ENCODE results near the gene ENO4. TPM values are rescaled to one million over a fixed set of nuclear protein-coding genes. Genes with fewer than 3 reads are reported as not detected.

The ENO4 gene
- total RNA-seq, 1 experiment from 2014 or later = 0.12 TPM

DNA sequence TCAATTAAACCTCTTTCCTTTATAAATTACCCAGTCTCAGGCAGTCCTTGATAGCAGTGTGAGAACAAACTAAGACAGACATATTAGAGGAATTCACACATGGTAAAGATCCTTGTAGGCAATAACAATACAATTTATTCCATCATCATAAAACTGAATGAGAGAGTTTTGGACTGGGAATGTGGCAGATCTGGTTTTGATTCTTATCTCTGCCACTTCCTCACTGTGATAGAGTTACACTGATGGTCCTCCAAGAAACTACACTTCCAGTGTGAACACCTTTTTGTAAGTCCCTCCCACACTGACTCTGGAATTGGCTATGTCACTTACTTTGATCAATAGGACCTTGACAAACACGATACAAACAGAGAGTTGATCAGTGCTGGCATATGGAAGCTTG lies 2.9 kb downstream of the ENO4 start:
- intact Hi-C loops (cut with micrococcal nuclease; ENCODE audit: unreplicated experiment) = no loop called here
- Mint-ChIP-seq H3K9me3 (ENCODE audit: low read depth, unreplicated experiment) (peaks cover 3% of the 10 kb centered on the region), H3K4me1 (ENCODE audit: low read depth, unreplicated experiment) (peaks cover 26% of the 10 kb centered on the region), H3K27me3 (ENCODE audit: unreplicated experiment) (no peaks in the 10 kb centered on the region), H3K4me3 (ENCODE audit: low read depth, unreplicated experiment) (no peak overlapping the region), H3K27ac (ENCODE audit: unreplicated experiment) (no peak overlapping the region), H3K36me3 (ENCODE audit: insufficient read depth, unreplicated experiment) (peaks cover 20% of the 10 kb centered on the region)
- no peak for DNase-seq
- TF ChIP-seq, protein P1, sequence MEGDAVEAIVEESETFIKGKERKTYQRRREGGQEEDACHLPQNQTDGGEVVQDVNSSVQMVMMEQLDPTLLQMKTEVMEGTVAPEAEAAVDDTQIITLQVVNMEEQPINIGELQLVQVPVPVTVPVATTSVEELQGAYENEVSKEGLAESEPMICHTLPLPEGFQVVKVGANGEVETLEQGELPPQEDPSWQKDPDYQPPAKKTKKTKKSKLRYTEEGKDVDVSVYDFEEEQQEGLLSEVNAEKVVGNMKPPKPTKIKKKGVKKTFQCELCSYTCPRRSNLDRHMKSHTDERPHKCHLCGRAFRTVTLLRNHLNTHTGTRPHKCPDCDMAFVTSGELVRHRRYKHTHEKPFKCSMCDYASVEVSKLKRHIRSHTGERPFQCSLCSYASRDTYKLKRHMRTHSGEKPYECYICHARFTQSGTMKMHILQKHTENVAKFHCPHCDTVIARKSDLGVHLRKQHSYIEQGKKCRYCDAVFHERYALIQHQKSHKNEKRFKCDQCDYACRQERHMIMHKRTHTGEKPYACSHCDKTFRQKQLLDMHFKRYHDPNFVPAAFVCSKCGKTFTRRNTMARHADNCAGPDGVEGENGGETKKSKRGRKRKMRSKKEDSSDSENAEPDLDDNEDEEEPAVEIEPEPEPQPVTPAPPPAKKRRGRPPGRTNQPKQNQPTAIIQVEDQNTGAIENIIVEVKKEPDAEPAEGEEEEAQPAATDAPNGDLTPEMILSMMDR (IDR thresholded peaks at IDR 0.05; ENCODE audit: unreplicated experiment) = no peak
- CTCF ChIA-PET = interaction anchor here (1.2 kb wide), 1 partner anchor 198 kb away, joined by 3 read pairs; no protein-coding TSS in a partner anchor
- BruUV-seq (replicated peaks) = no TSS peak

DNA sequence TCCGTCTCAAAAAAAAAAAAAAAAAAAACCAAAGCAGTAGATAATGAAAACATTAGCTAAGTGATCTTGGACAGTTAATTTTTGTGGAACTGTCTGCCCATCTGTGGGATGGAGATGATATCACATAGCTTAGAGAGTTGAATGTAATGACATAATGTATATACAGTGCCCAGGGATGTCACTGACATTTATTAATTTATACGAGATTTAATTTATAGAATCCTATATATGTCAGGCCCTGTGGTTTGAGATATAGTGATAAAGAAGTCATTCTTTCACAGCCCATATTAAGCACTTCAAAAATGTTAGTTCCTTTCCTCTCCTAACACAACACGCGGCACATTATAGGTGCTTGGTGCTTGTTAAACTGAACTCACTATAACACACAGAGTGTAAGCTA lies 4.0 kb downstream of the ENO4 start:
- TF ChIP-seq, protein P1 (IDR thresholded peaks at IDR 0.05; ENCODE audit: unreplicated experiment) = no peak
- no peak for DNase-seq
- CTCF ChIA-PET = interaction anchor here (0.6 to 1.2 kb wide), 3 partner anchors 196 to 945 kb away, joined by 3 to 5 read pairs (median 4); no protein-coding TSS in a partner anchor
- intact Hi-C loops (cut with micrococcal nuclease; ENCODE audit: unreplicated experiment) = no loop called here
- Mint-ChIP-seq H3K4me3 (ENCODE audit: low read depth, unreplicated experiment) (no peak overlapping the region), H3K4me1 (ENCODE audit: low read depth, unreplicated experiment) (peaks cover 16% of the 10 kb centered on the region), H3K9me3 (ENCODE audit: low read depth, unreplicated experiment) (peaks cover 3% of the 10 kb centered on the region), H3K27me3 (ENCODE audit: unreplicated experiment) (no peaks in the 10 kb centered on the region), H3K36me3 (ENCODE audit: insufficient read depth, unreplicated experiment) (peaks cover 20% of the 10 kb centered on the region), H3K27ac (ENCODE audit: unreplicated experiment) (no peak overlapping the region)
- no TSS peak for BruUV-seq (replicated peaks)

DNA sequence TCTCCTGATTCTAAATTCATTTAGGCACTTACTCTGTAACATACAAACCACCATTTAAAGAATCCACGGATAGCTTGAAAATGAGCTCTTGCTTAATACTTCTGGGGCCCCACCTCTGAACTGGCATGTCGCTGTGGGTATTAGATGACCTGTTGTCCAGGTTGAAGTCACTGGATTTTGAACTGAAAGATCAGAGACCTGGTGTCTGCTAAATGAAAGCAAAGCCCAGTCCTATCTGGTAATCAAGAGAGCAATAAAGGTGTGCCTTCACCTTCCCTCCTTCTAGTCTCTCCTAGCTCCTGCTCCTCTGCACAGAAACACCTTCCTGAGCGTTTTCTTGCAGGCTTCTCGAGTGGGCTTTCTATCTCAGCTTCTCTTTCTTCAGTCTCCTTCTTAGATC lies 4.4 kb downstream of the ENO4 start:
- Mint-ChIP-seq H3K27ac (ENCODE audit: unreplicated experiment) (no peak overlapping the region), H3K4me1 (ENCODE audit: low read depth, unreplicated experiment) (peaks cover 12% of the 10 kb centered on the region), H3K9me3 (ENCODE audit: low read depth, unreplicated experiment) (peaks cover 3% of the 10 kb centered on the region), H3K4me3 (ENCODE audit: low read depth, unreplicated experiment) (no peak overlapping the region), H3K36me3 (ENCODE audit: insufficient read depth, unreplicated experiment) (peaks cover 18% of the 10 kb centered on the region), H3K27me3 (ENCODE audit: unreplicated experiment) (no peaks in the 10 kb centered on the region)
- no peak for DNase-seq
- no TSS peak for BruUV-seq (replicated peaks)
- TF ChIP-seq, protein P1 (IDR thresholded peaks at IDR 0.05; ENCODE audit: unreplicated experiment) = no peak
- intact Hi-C loops (cut with micrococcal nuclease; ENCODE audit: unreplicated experiment) = no loop called here
- CTCF ChIA-PET = interaction anchor here (0.7 kb wide), 1 partner anchor 945 kb away, joined by 4 read pairs; no protein-coding TSS in a partner anchor

DNA sequence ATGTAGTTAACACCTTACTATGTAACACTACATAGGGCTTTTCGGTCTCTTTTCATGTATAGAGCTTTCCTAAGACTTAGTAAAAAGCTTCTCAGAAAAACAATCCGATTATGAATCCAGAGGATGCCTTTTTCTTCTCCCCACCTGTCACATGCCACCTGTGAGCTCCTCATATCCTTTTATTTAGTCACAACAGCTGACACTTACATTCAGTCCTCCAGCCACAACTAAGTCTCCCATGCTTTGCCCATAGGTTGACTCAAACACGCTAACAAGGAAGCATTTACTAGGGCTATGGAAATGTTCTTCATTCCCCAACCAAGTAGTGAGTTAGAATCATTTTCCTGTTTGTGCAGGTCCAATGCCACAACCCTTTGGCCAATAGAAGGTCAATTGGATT lies 7.9 kb downstream of the ENO4 start:
- peaks cover 3% of the 10 kb centered on the region for H3K9me3 Mint-ChIP-seq (ENCODE audit: low read depth, unreplicated experiment)
- H3K27me3 Mint-ChIP-seq (ENCODE audit: unreplicated experiment) = peaks cover 8% of the 10 kb centered on the region
- CTCF ChIA-PET = interaction anchor here (0.8 kb wide), 1 partner anchor 502 kb away, joined by 5 read pairs; no protein-coding TSS in a partner anchor
- intact Hi-C loops (cut with micrococcal nuclease; ENCODE audit: unreplicated experiment) = no loop called here
- peaks cover 4% of the 10 kb centered on the region for H3K4me1 Mint-ChIP-seq (ENCODE audit: low read depth, unreplicated experiment)
- DNase-seq = no peak
- BruUV-seq (replicated peaks) = no TSS peak
- H3K4me3 Mint-ChIP-seq (ENCODE audit: low read depth, unreplicated experiment) = no peak overlapping the region
- H3K27ac Mint-ChIP-seq (ENCODE audit: unreplicated experiment) = no peak overlapping the region
- TF ChIP-seq, protein P1 (IDR thresholded peaks at IDR 0.05; ENCODE audit: unreplicated experiment) = no peak
- no peaks in the 10 kb centered on the region for H3K36me3 Mint-ChIP-seq (ENCODE audit: insufficient read depth, unreplicated experiment)

Measured in Calu3 (cell line).